ENCODE data around the gene PARP8. TPM values are rescaled to one million over a fixed set of nuclear protein-coding genes. Genes with fewer than 3 reads are reported as not detected.
A peak's percentile ranks its signal among the peaks of the same experiment; 100 is the strongest.

PARP8 gene
- total and polyA plus RNA-seq, 12 donors, result 0.97 to 14.5 (median 5.2) TPM

DNA sequence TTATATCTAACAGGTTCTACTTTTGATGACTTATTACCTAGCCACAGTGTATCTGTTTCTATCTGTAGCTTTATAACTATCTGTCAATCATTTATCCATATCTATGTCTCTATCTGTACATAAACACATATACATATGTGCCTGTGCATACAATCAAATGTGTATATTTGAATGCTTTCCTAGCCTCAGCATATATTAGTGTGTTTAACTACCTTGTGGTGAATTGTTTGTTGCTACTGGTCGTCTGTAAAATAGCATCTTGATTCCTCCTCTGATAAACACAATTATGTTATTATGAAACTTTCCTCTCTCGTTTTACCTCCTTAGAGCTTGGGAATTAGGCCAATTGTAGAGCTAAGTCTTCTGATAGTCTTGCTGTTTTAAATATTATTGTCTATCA, 44.4 kb downstream of the PARP8 start:
- TF ChIP-seq, protein P1, sequence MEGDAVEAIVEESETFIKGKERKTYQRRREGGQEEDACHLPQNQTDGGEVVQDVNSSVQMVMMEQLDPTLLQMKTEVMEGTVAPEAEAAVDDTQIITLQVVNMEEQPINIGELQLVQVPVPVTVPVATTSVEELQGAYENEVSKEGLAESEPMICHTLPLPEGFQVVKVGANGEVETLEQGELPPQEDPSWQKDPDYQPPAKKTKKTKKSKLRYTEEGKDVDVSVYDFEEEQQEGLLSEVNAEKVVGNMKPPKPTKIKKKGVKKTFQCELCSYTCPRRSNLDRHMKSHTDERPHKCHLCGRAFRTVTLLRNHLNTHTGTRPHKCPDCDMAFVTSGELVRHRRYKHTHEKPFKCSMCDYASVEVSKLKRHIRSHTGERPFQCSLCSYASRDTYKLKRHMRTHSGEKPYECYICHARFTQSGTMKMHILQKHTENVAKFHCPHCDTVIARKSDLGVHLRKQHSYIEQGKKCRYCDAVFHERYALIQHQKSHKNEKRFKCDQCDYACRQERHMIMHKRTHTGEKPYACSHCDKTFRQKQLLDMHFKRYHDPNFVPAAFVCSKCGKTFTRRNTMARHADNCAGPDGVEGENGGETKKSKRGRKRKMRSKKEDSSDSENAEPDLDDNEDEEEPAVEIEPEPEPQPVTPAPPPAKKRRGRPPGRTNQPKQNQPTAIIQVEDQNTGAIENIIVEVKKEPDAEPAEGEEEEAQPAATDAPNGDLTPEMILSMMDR (IDR thresholded peaks at IDR 0.05), result no peak
- H3K9me3 ChIP-seq, result no peaks in the 10 kb centered on the region
- H3K4me1 ChIP-seq, result peaks cover 0 to 46% (median 11%) of the 10 kb centered on the region in 9 donors
- H3K27ac ChIP-seq, result peak overlapping the region in 2 of 10 donors; percentile 0 to 55
- WGBS, 2 donors, result 28 to 32% methylated on average over 2 of the region's 2 CpGs
- no peak for DNase-seq
- no peaks in the 10 kb centered on the region for H3K27me3 ChIP-seq
- peak overlapping the region in 4 of 10 donors; percentile 11 to 28 (median 20) for H3K4me3 ChIP-seq
- no peaks in the 10 kb centered on the region for H3K36me3 ChIP-seq
- ATAC-seq, result no peak
- intact Hi-C loops (cut with DNase I), result no loop called here

DNA sequence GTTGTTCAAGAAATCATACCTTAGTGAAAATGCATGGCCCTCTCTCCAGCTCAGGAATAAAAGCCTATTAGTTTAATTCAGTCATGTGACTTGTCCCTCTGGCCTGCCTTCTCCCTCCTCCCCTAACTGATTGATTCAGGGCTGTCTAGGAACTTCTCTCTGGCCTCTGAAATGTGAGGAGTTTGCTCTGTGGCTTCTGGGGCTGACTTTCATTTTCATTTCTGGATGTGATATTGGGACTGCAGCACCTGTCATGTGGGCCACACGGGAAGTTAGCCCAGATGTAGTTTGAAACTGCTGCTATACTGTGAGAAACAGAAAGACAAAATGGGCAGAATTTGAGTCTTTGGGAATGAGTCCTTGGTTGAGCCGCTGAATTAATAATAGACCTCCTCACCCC, 44.8 kb downstream of the PARP8 start:
- WGBS, 2 donors, result 52 to 55% methylated on average over 2 of the region's 2 CpGs
- TF ChIP-seq, protein P1 (IDR thresholded peaks at IDR 0.05), result no peak
- Histone ChIP-seq H3K4me3 (peak overlapping the region in 4 of 10 donors; percentile 11 to 28 (median 20)), H3K4me1 (peaks cover 0 to 46% (median 11%) of the 10 kb centered on the region in 9 donors), H3K9me3 (no peaks in the 10 kb centered on the region), H3K27me3 (no peaks in the 10 kb centered on the region), H3K36me3 (no peaks in the 10 kb centered on the region), H3K27ac (peak overlapping the region in 2 of 10 donors; percentile 0 to 55)
- peak in 1 of 2 donors; percentile 11 for DNase-seq
- ATAC-seq, result peak in 6 of 8 donors; percentile 67 to 91 (median 74)
- intact Hi-C loops (cut with DNase I), result no loop called here

DNA sequence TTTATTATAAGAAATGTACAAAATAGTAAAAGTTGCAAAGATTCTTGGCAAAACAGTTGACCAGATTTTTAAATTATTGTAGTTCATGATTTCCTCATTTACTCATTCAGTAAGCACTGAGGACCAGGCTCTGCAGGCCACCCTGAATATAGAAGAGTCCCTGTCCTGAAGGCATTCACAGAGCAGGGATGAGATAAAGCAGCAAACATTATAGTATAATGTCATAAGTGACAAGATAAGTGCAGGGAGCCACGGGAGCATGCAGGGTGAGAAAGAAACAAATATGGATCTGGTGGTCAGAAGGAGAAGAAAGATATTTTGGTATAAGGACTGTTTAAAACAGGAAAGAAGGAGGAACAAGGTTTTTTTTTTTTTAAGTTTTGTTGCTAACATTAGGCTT, 46.0 kb downstream of the PARP8 start:
- H3K27ac ChIP-seq, result no peak overlapping the region
- TF ChIP-seq, protein P1 (IDR thresholded peaks at IDR 0.05), result no peak
- WGBS, 2 donors, result 22 to 31% methylated on average over 1 of the region's 1 CpG
- ATAC-seq, result no peak
- H3K4me1 ChIP-seq, result peaks cover 0 to 50% (median 11%) of the 10 kb centered on the region in 9 donors
- H3K27me3 ChIP-seq, result no peaks in the 10 kb centered on the region
- no peaks in the 10 kb centered on the region for H3K9me3 ChIP-seq
- no peak overlapping the region for H3K4me3 ChIP-seq
- no peak for DNase-seq
- intact Hi-C loops (cut with DNase I), result no loop called here
- H3K36me3 ChIP-seq, result no peaks in the 10 kb centered on the region

DNA sequence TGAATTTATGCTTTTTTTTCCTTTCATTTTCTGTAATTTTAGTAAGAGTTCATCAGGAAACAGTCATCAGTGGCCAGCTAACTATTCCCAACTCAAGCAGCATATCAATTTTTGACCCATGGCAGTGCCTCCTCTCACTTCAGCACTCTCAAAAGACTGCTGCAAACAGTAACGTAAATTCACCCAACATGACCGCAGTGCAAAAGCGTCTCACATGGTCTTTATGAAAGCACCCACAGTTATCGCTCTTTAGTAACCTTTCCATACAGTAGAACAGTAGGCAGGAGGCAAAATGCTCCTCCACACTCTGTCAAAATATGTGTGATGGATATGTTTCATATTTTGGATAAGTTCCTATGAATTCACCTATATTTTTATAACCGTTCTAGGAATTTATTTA, 48.6 kb downstream of the PARP8 start:
- Histone ChIP-seq H3K36me3 (no peaks in the 10 kb centered on the region), H3K27ac (no peak overlapping the region), H3K4me3 (no peak overlapping the region), H3K4me1 (peaks cover 0 to 51% (median 11%) of the 10 kb centered on the region in 9 donors), H3K27me3 (no peaks in the 10 kb centered on the region), H3K9me3 (no peaks in the 10 kb centered on the region)
- TF ChIP-seq, protein P1 (IDR thresholded peaks at IDR 0.05), result no peak
- intact Hi-C loops (cut with DNase I), result no loop called here
- WGBS, 2 donors, result 87 to 92% methylated on average over 5 of the region's 5 CpGs
- DNase-seq, result no peak
- no peak for ATAC-seq

All from heart right ventricle (tissue), 16 donors.